ENCODE measurements around the gene ARHGEF16. TPM values are rescaled to one million over a fixed set of nuclear protein-coding genes. Genes with fewer than 3 reads are reported as not detected.

ARHGEF16 gene
- total RNA-seq, 2 donors from 2014 or later: 0.10 TPM; not detected in 1

GRCh38 chr1:3415260-3416090 lies 39.0 kb upstream of the ARHGEF16 start:
- H3K36me3 Mint-ChIP-seq (ENCODE audit: low read depth): no peaks in the 10 kb centered on the region
- peaks cover 24% of the 10 kb centered on the region for H3K27me3 Mint-ChIP-seq
- no peaks in the 10 kb centered on the region for H3K4me1 Mint-ChIP-seq
- ATAC-seq: no peak
- no peaks in the 10 kb centered on the region for H3K9me3 ChIP-seq (ENCODE audit: control insufficient read depth, low read length, poor library complexity, severe bottlenecking)
- H3K4me3 Mint-ChIP-seq: no peak overlapping the region
- H3K27ac Mint-ChIP-seq: no peak overlapping the region
- no peak for DNase-seq

DNA sequence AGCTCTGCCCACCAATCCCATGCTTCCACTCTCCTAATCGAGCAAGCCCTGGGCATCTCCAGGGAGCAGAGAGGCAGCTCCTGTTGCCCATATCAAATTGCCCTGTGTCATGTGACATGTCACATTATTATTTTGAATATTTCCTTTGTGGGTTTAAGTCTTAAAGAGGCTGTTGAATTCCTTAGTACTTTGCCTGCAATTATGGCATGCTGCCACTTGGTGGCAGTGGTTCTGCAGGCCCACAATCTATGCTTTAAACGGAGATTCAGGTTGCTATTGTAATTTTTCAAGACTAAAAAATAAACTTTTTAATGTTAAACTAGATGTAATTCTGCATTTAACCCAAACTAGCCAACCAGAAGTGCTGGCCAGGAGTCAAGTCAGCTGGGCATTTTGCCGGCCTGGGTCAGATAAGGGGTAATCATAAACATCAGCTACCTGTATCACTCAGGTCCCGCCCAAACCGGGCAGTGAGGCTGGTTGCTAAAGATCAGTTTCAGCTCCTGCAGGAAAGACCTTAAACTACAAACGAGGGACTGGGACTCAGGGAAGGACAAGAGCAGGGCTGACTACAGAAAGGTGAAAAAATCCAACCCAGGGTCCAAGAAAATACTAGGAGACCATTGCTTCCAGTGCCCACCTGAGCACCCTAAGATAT lies 37.3 kb upstream of the ARHGEF16 start:
- Mint-ChIP-seq H3K27me3 (peaks cover 41% of the 10 kb centered on the region), H3K4me1 (no peaks in the 10 kb centered on the region), H3K27ac (no peak overlapping the region), H3K4me3 (no peak overlapping the region), H3K36me3 (ENCODE audit: low read depth) (peaks cover 2% of the 10 kb centered on the region)
- H3K9me3 ChIP-seq (ENCODE audit: control insufficient read depth, low read length, poor library complexity, severe bottlenecking): no peaks in the 10 kb centered on the region
- ATAC-seq: no peak
- DNase-seq: no peak

GRCh38 chr1:3417934-3418333 lies 36.5 kb upstream of the ARHGEF16 start:
- H3K9me3 ChIP-seq (ENCODE audit: control insufficient read depth, low read length, poor library complexity, severe bottlenecking): no peaks in the 10 kb centered on the region
- ATAC-seq: no peak
- Mint-ChIP-seq H3K36me3 (ENCODE audit: low read depth) (peaks cover 2% of the 10 kb centered on the region), H3K4me3 (no peak overlapping the region), H3K4me1 (no peaks in the 10 kb centered on the region), H3K27ac (no peak overlapping the region), H3K27me3 (peaks cover 44% of the 10 kb centered on the region)
- no peak for DNase-seq

- peaks cover 2% of the 10 kb centered on the region for H3K36me3 Mint-ChIP-seq (ENCODE audit: low read depth)
- H3K9me3 ChIP-seq (ENCODE audit: control insufficient read depth, low read length, poor library complexity, severe bottlenecking): no peaks in the 10 kb centered on the region
These were observed 35.9 kb upstream of the ARHGEF16 start for GRCh38 chr1:3418600-3418999.

DNA sequence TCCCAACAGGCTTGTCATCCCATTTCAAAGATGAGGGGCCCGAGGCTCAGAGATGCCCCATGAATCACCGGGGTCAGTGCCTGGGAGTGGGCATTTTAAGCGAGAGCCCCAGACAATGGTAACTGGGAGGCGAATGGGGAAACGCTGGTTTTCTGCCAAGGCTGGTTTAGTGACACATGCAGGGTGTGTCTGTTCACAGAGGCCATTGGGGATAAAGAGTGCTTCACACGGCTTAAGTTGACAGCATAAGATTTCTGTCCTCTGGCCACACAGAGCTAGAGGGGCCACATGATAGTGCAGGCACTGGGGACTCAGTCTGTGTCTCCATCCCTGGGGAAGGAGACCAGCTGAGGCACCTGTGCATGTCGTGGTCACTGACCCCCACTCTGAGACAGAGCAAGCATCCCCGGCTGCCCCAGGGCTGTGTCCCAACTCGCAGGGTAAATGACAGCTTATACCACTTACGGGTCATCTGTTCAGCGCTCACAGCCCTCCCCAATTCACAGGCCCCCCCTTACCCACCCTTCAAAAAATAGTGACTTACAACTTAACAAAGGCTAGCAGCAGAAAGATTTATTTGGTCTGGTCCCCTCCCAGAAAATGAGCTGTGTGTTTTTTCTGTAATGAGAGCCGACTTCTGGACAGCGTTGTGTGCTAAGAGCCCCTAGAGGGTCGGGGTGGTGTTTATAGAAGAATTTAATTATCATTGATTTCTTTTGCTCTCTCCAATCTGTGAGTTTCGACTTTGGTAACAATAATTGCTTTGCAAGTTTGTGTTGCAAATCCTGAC lies 34.9 kb upstream of the ARHGEF16 start:
- H3K27ac Mint-ChIP-seq: no peak overlapping the region

More at GRCh38 chr1:3418600-3418999, 35.9 kb upstream of the ARHGEF16 start:
- Mint-ChIP-seq H3K27me3 (peaks cover 44% of the 10 kb centered on the region), H3K27ac (no peak overlapping the region), H3K4me1 (no peaks in the 10 kb centered on the region), H3K4me3 (no peak overlapping the region)
- no peak for ATAC-seq
- DNase-seq: no peak

GRCh38 chr1:3420218-3420951 lies 34.1 kb upstream of the ARHGEF16 start:
- Mint-ChIP-seq H3K27ac (no peak overlapping the region), H3K4me3 (no peak overlapping the region)

More for the DNA sequence above, 34.9 kb upstream of the ARHGEF16 start:
- DNase-seq (no peak), ATAC-seq (no peak)
- Mint-ChIP-seq H3K4me3 (no peak overlapping the region), H3K27me3 (peaks cover 44% of the 10 kb centered on the region), H3K36me3 (ENCODE audit: low read depth) (peaks cover 2% of the 10 kb centered on the region), H3K4me1 (no peaks in the 10 kb centered on the region)
- H3K9me3 ChIP-seq (ENCODE audit: control insufficient read depth, low read length, poor library complexity, severe bottlenecking): no peaks in the 10 kb centered on the region

GRCh38 chr1:3422638-3423037 lies 31.8 kb upstream of the ARHGEF16 start:
- no peaks in the 10 kb centered on the region for H3K9me3 ChIP-seq (ENCODE audit: control insufficient read depth, low read length, poor library complexity, severe bottlenecking)
- ATAC-seq: no peak
- Mint-ChIP-seq H3K27ac (no peak overlapping the region), H3K4me3 (no peak overlapping the region), H3K4me1 (no peaks in the 10 kb centered on the region), H3K36me3 (ENCODE audit: low read depth) (peaks cover 2% of the 10 kb centered on the region), H3K27me3 (peaks cover 28% of the 10 kb centered on the region)
- no peak for DNase-seq

More at GRCh38 chr1:3420218-3420951, 34.1 kb upstream of the ARHGEF16 start:
- no peaks in the 10 kb centered on the region for H3K9me3 ChIP-seq (ENCODE audit: control insufficient read depth, low read length, poor library complexity, severe bottlenecking)
- DNase-seq: no peak
- peaks cover 2% of the 10 kb centered on the region for H3K36me3 Mint-ChIP-seq (ENCODE audit: low read depth)
- no peak for ATAC-seq
- peaks cover 44% of the 10 kb centered on the region for H3K27me3 Mint-ChIP-seq
- no peaks in the 10 kb centered on the region for H3K4me1 Mint-ChIP-seq

DNA sequence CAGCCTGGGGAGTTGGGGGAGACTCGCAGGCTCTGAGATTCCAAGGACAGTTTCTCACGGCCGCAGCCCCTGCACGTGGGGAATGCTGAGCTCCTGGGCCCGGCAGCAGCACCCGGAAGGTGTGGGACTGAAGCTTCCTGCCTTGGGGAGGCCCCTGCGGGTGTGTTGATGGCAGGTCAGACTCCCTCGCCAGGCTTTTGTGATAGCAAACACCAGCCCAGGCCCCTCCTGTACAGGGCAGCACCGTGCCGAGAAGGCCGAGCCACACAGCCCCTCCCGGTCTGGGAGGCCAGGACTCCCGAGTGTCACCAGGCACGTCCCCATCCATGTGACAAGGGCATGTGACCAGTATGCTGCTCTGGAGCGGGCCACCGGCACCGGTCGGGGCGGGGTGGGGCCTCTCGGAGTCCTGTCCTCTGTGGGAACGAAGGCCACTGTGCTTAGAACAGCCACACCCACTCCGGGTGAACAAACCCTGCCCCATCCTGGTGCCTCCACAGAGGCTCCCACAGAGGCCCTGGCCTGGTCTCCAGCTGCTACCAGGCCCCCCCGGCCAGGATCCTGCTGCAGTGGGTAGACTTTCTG lies 31.1 kb upstream of the ARHGEF16 start:
- peaks cover 28% of the 10 kb centered on the region for H3K27me3 Mint-ChIP-seq
- H3K4me3 Mint-ChIP-seq: no peak overlapping the region
- no peak overlapping the region for H3K27ac Mint-ChIP-seq
- no peak for DNase-seq
- no peak for ATAC-seq
- no peaks in the 10 kb centered on the region for H3K9me3 ChIP-seq (ENCODE audit: control insufficient read depth, low read length, poor library complexity, severe bottlenecking)
- peaks cover 2% of the 10 kb centered on the region for H3K36me3 Mint-ChIP-seq (ENCODE audit: low read depth)
- H3K4me1 Mint-ChIP-seq: no peaks in the 10 kb centered on the region

- DNase-seq: no peak
- Mint-ChIP-seq H3K4me3 (no peak overlapping the region), H3K4me1 (no peaks in the 10 kb centered on the region), H3K27me3 (peaks cover 28% of the 10 kb centered on the region), H3K36me3 (ENCODE audit: low read depth) (peaks cover 2% of the 10 kb centered on the region), H3K27ac (no peak overlapping the region)
- H3K9me3 ChIP-seq (ENCODE audit: control insufficient read depth, low read length, poor library complexity, severe bottlenecking): no peaks in the 10 kb centered on the region
- no peak for ATAC-seq
These were observed 30.4 kb upstream of the ARHGEF16 start for GRCh38 chr1:3423896-3424611.

GRCh38 chr1:3425486-3426215 lies 28.8 kb upstream of the ARHGEF16 start:
- DNase-seq (no peak), ATAC-seq (no peak)
- Mint-ChIP-seq H3K27ac (no peak overlapping the region), H3K4me1 (no peaks in the 10 kb centered on the region), H3K27me3 (peaks cover 18% of the 10 kb centered on the region), H3K4me3 (no peak overlapping the region), H3K36me3 (ENCODE audit: low read depth) (peaks cover 2% of the 10 kb centered on the region)
- no peaks in the 10 kb centered on the region for H3K9me3 ChIP-seq (ENCODE audit: control insufficient read depth, low read length, poor library complexity, severe bottlenecking)

GRCh38 chr1:3426956-3427535 lies 27.4 kb upstream of the ARHGEF16 start:
- H3K4me1 Mint-ChIP-seq: peaks cover 3% of the 10 kb centered on the region
- H3K27ac Mint-ChIP-seq: no peak overlapping the region
- no peak overlapping the region for H3K4me3 Mint-ChIP-seq
- no peak for ATAC-seq
- DNase-seq: no peak
- no peaks in the 10 kb centered on the region for H3K9me3 ChIP-seq (ENCODE audit: control insufficient read depth, low read length, poor library complexity, severe bottlenecking)
- peaks cover 4% of the 10 kb centered on the region for H3K27me3 Mint-ChIP-seq
- H3K36me3 Mint-ChIP-seq (ENCODE audit: low read depth): peaks cover 2% of the 10 kb centered on the region

All from T-helper 17 cell (primary cell).